Naive thymus-derived CD4-positive, alpha-beta T cell (primary cell): ENCODE results near the gene GOLM1. TPM values are rescaled to one million over a fixed set of nuclear protein-coding genes. Genes with fewer than 3 reads are reported as not detected.

Source experiments
- ATAC-seq: fragments of 150-1000 bp; cut with Tn5 transposase; 2 replicates; pipeline ENCODE4 v1.10.0; 2021; ENCODE audit warnings: mild to moderate bottlenecking, moderate library complexity
- CTCF ChIA-PET: fragments of 350-600 bp; sonication (Branson Sonifier 250); formaldehyde crosslinking; loops from one replicate; lab custom pipeline; 2021; ENCODE audit warnings: antibody characterized with exemption; lab: Charles Lee
- POLR2A ChIA-PET: fragments of 350-600 bp; sonication (Branson Sonifier 250); formaldehyde crosslinking; loops from one replicate; lab custom pipeline; 2021; ENCODE audit warnings: antibody characterized with exemption, inconsistent platforms; lab: Charles Lee
- DNase-seq, 9 donors: peaks; one replicate each; pipeline versions ENCODE4 v3.0.0 to v3.0.0-alpha.2; 2020 to 2022; ENCODE audit warnings: mixed read lengths in 1 of 9
- H3K27ac ChIP-seq: one replicate; pipeline ENCODE4 v1.7.0; 2013; ENCODE audit warnings: mild to moderate bottlenecking, low read depth, low read length, moderate library complexity
- H3K27me3 ChIP-seq, 2 donors: one replicate each; pipeline ENCODE4 v1.7.0; 2013; ENCODE audit warnings: low read length in 2 of 2, mild to moderate bottlenecking in 2 of 2, moderate library complexity in 2 of 2; ENCODE audit not compliant: control insufficient read depth in 2 of 2, insufficient read depth in 2 of 2
- H3K36me3 ChIP-seq, 3 experiments: 1 replicate in 2 of 3; 2 replicates in 1 of 3; pipeline ENCODE4 v1.7.0; 2013; ENCODE audit warnings: low read length in 3 of 3, mild to moderate bottlenecking in 3 of 3, moderate library complexity in 1 of 3; ENCODE audit not compliant: insufficient read depth in 3 of 3, control insufficient read depth in 2 of 3
- H3K4me1 ChIP-seq, 2 donors: one replicate each; pipeline ENCODE4 v1.7.0; 2013; ENCODE audit warnings: low read length in 2 of 2, mild to moderate bottlenecking in 2 of 2, moderate library complexity in 1 of 2; ENCODE audit not compliant: control insufficient read depth in 2 of 2, insufficient read depth in 2 of 2
- H3K4me3 ChIP-seq: 2 replicates; pipeline ENCODE4 v1.7.0; 2013; ENCODE audit warnings: mild to moderate bottlenecking, low read length
- H3K9me3 ChIP-seq, 3 experiments: 1 replicate in 2 of 3; 2 replicates in 1 of 3; pipeline ENCODE4 v1.7.0; 2013; ENCODE audit warnings: low read length in 3 of 3; ENCODE audit not compliant: control insufficient read depth in 2 of 3
- H3K27ac Mint-ChIP-seq, 9 donors: one replicate each; pipeline ENCODE4 v1.8.0; 2020 to 2022; ENCODE audit warnings: mixed read lengths in 9 of 9, mild to moderate bottlenecking in 8 of 9, moderate library complexity in 5 of 9, inconsistent platforms in 2 of 9
- H3K27me3 Mint-ChIP-seq, 5 donors: one replicate each; pipeline ENCODE4 v1.8.0; 2021 to 2022; ENCODE audit warnings: mixed read lengths in 5 of 5, mild to moderate bottlenecking in 1 of 5
- H3K36me3 Mint-ChIP-seq, 5 donors: one replicate each; pipeline ENCODE4 v1.8.0; 2020 to 2022; ENCODE audit warnings: mixed read lengths in 5 of 5, mild to moderate bottlenecking in 3 of 5, inconsistent platforms in 1 of 5
- H3K4me1 Mint-ChIP-seq, 7 donors: one replicate each; pipeline ENCODE4 v1.8.0; 2020 to 2022; ENCODE audit warnings: mixed read lengths in 7 of 7, mild to moderate bottlenecking in 3 of 7, inconsistent platforms in 1 of 7
- H3K4me3 Mint-ChIP-seq, 10 donors: one replicate each; pipeline ENCODE4 v1.8.0; 2020 to 2022; ENCODE audit warnings: mild to moderate bottlenecking in 10 of 10, mixed read lengths in 10 of 10, moderate library complexity in 6 of 10, inconsistent platforms in 2 of 10
- H3K9me3 Mint-ChIP-seq, 11 donors: one replicate each; pipeline ENCODE4 v1.8.0; 2020 to 2022; ENCODE audit warnings: mixed read lengths in 11 of 11, mild to moderate bottlenecking in 4 of 11, inconsistent platforms in 1 of 11, moderate library complexity in 1 of 11
- intact Hi-C, 2 donors: fragments of 100-400 bp; cut with micrococcal nuclease; formaldehyde crosslinking; loops; one replicate each; pipeline ENCODE4 v1.15.1; 2023
- polyA plus RNA-seq, 2 donors: library from polyadenylated mRNA; unstranded; fragments of 300-500 nt; fragmentation: Illumina TruSeq; gene quantifications; one replicate each; pipeline ENCODE4 v1.2.3, GENCODE V29; 2021
- total RNA-seq, 6 experiments: library from RNA in 5 of 6; stranded (reverse) in 5 of 6; gene quantifications; 1 replicate in 5 of 6; 2 replicates in 1 of 6; pipeline ENCODE4 v1.2.3 and lab custom pipeline; 2021 to 2026

The GOLM1 gene
- total and polyA plus RNA-seq, 7 experiments from 2014 or later: 0.13 to 4.3 (median 1.2) TPM; not detected in 1

DNA sequence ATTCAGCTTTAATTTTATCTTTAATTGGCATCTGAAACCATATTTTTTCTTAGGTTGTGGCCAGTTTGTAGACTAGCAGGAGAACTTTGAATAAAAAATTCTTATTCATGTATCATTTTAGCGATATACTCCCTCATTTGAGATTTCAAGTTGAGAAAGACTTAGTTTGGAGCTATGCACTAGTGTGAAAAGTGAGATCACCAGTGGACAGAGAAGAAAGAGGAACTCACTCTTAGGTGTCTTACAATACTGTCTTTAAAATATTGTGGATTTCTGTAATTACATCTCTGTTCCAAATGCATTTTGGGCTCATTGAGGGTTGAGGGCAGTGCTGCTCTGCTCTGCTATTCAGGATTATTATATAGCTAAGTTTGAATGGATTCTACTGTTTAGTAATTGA is 103.8 kb downstream of the GOLM1 start:
- Histone ChIP-seq H3K9me3 (no peaks in the 10 kb centered on the region), H3K4me1 (no peaks in the 10 kb centered on the region), H3K4me3 (no peak overlapping the region), H3K27ac (no peak overlapping the region), H3K27me3 (no peaks in the 10 kb centered on the region), H3K36me3 (peaks cover 0 to 18% (median 4%) of the 10 kb centered on the region in 3 experiments)
- Mint-ChIP-seq H3K9me3 (peaks cover 0 to 3% (median 0%) of the 10 kb centered on the region in 11 donors), H3K27ac (no peak overlapping the region), H3K4me3 (no peak overlapping the region), H3K27me3 (no peaks in the 10 kb centered on the region), H3K4me1 (peaks cover 0 to 15% (median 12%) of the 10 kb centered on the region in 7 donors), H3K36me3 (peaks cover 21 to 68% (median 44%) of the 10 kb centered on the region in 5 donors)
- intact Hi-C loops: no loop called here
- ChIA-PET CTCF (no interaction called here), POLR2A (no interaction called here)
- ATAC-seq: no peak
- no peak for DNase-seq

DNA sequence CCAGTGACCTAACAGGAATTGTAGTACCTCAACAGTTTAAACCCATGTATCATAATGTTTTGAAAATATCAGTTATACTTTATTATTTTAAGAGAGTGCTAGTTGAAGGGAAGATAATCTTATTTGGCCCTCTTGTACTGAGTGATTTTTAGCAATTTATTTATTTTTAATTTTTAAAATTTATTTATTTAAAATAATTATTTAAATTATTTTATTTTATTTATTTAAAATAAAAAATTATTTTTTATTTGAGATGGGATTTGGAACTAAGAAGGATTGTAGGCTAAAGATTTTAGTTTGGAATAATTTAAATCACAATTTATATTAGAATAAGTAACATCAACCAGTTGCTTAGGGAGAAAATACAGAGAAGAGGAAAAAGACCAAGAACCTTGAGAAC is 104.3 kb downstream of the GOLM1 start:
- H3K27me3 ChIP-seq: no peaks in the 10 kb centered on the region
- H3K9me3 ChIP-seq: no peaks in the 10 kb centered on the region
- H3K4me1 Mint-ChIP-seq: peaks cover 0 to 17% (median 9%) of the 10 kb centered on the region in 7 donors
- H3K27ac ChIP-seq: no peak overlapping the region
- H3K4me1 ChIP-seq: no peaks in the 10 kb centered on the region
- H3K9me3 Mint-ChIP-seq: peaks cover 0 to 4% (median 0%) of the 10 kb centered on the region in 11 donors
- intact Hi-C loops: no loop called here
- ATAC-seq (no peak), DNase-seq (no peak)
- no peaks in the 10 kb centered on the region for H3K27me3 Mint-ChIP-seq
- no peak overlapping the region for H3K4me3 Mint-ChIP-seq
- H3K4me3 ChIP-seq: no peak overlapping the region
- H3K36me3 Mint-ChIP-seq: peaks cover 17 to 65% (median 41%) of the 10 kb centered on the region in 5 donors
- H3K36me3 ChIP-seq: peaks cover 0 to 20% (median 4%) of the 10 kb centered on the region in 3 experiments
- no peak overlapping the region for H3K27ac Mint-ChIP-seq
- POLR2A ChIA-PET: no interaction called here
- CTCF ChIA-PET: no interaction called here

DNA sequence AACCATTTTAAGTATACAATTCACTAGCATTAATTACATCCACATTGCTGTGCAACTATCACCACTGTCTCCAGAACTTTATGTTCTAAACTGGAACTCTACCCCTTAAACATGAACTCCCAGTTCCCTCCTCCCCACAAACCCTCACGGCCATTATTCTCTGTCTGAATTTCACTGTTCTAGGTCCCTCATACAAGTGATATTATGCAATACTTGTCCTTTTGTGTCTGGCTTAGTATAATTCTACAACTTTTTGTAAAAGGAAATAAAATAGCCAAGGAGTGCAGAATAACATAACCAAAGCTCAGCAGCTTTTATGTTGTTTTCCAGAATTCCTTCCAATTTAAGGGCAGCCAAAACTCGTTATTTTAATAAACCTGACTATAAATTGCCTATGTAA is 105.2 kb downstream of the GOLM1 start:
- Mint-ChIP-seq H3K27me3 (no peaks in the 10 kb centered on the region), H3K36me3 (peaks cover 16 to 69% (median 46%) of the 10 kb centered on the region in 5 donors), H3K4me3 (no peak overlapping the region), H3K4me1 (peaks cover 0 to 17% (median 9%) of the 10 kb centered on the region in 7 donors), H3K27ac (no peak overlapping the region), H3K9me3 (peaks cover 0 to 4% (median 0%) of the 10 kb centered on the region in 11 donors)
- CTCF ChIA-PET: no interaction called here
- no peak overlapping the region for H3K4me3 ChIP-seq
- no peak overlapping the region for H3K27ac ChIP-seq
- ATAC-seq: no peak
- intact Hi-C loops: no loop called here
- no peaks in the 10 kb centered on the region for H3K4me1 ChIP-seq
- DNase-seq: no peak
- H3K36me3 ChIP-seq: peaks cover 0 to 20% (median 4%) of the 10 kb centered on the region in 3 experiments
- H3K27me3 ChIP-seq: no peaks in the 10 kb centered on the region
- H3K9me3 ChIP-seq: no peaks in the 10 kb centered on the region
- POLR2A ChIA-PET: no interaction called here

DNA sequence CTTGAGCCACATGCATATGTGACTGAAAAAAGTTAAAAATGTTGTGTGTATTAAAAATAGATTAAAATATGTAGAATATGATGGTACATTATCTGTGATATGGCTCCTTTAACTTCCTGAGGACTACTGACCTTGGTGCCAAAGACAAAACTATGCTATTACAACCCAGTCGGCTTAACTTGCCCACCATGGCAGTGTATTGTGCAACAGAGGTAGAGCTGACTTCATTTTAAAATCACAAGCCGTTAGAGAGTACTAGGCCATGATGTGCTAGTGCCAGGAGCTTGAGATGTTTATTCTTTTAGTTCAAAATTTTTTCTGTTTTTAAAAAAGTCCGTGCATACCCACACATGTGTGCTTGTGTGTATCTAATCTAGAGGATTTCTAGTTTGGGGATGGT is 112.1 kb downstream of the GOLM1 start:
- Mint-ChIP-seq H3K4me1 (peaks cover 0 to 10% (median 8%) of the 10 kb centered on the region in 7 donors), H3K4me3 (no peak overlapping the region), H3K9me3 (peaks cover 0 to 7% (median 0%) of the 10 kb centered on the region in 11 donors), H3K27me3 (no peaks in the 10 kb centered on the region), H3K36me3 (peaks cover 34 to 82% (median 67%) of the 10 kb centered on the region in 5 donors), H3K27ac (no peak overlapping the region)
- H3K4me3 ChIP-seq: no peak overlapping the region
- no peak overlapping the region for H3K27ac ChIP-seq
- ChIA-PET POLR2A (no interaction called here), CTCF (no interaction called here)
- intact Hi-C loops: no loop called here
- no peaks in the 10 kb centered on the region for H3K9me3 ChIP-seq
- no peaks in the 10 kb centered on the region for H3K27me3 ChIP-seq
- ATAC-seq (no peak), DNase-seq (no peak)
- peaks cover 0 to 39% (median 4%) of the 10 kb centered on the region in 3 experiments for H3K36me3 ChIP-seq
- H3K4me1 ChIP-seq: no peaks in the 10 kb centered on the region

DNA sequence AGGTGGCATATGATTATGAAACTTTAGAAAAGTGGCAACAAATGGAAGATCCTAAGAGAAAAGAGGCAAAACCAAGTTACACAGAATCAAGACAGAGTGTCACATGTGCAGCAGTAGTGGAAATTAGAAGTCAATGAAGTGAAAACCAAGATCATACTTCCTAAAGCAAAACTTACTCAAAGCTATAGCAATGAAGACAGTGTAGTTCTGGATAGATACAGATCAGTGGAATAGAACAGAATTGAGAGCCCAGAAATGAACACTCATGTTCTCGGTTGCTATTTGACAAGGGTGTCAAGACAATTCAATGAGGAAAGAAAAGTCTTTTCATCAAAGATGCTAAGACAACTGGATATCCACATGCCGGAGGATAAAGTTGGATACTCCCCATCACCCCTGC is 114.9 kb downstream of the GOLM1 start:
- Mint-ChIP-seq H3K4me3 (no peak overlapping the region), H3K9me3 (peaks cover 0 to 5% (median 0%) of the 10 kb centered on the region in 11 donors), H3K36me3 (peaks cover 29 to 89% (median 65%) of the 10 kb centered on the region in 5 donors), H3K27me3 (no peaks in the 10 kb centered on the region), H3K27ac (no peak overlapping the region), H3K4me1 (no peaks in the 10 kb centered on the region)
- intact Hi-C loops: no loop called here
- Histone ChIP-seq H3K27me3 (no peaks in the 10 kb centered on the region), H3K9me3 (no peaks in the 10 kb centered on the region), H3K27ac (no peak overlapping the region), H3K4me3 (no peak overlapping the region), H3K36me3 (peaks cover 0 to 45% (median 13%) of the 10 kb centered on the region in 3 experiments), H3K4me1 (no peaks in the 10 kb centered on the region)
- CTCF ChIA-PET: no interaction called here
- POLR2A ChIA-PET: interaction anchor here (0.7 kb wide), 1 partner anchor 30 kb away, joined by 3 read pairs; no protein-coding TSS in a partner anchor
- DNase-seq (no peak), ATAC-seq (no peak)

DNA sequence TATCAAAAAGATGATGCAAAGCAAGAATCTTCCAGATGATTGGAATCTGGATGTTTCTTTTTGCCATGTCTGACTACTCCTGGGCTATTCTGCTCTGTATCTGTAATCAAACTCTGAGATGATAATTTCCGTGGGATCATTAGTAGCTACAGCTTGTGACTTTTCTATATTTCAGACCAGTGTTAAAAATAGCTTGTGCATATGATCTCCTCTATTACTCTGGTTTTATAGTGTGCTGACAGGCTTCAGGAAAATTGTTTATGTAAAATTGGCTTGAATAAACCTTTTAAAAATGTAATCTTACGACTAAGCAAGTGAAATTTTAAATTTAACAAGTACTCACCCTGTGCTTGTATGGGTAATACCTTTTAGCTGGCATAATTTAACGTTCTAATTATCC is 118.0 kb downstream of the GOLM1 start:
- Histone ChIP-seq H3K36me3 (peaks cover 0 to 62% (median 29%) of the 10 kb centered on the region in 3 experiments), H3K4me1 (no peaks in the 10 kb centered on the region), H3K9me3 (no peaks in the 10 kb centered on the region), H3K27ac (no peak overlapping the region), H3K27me3 (no peaks in the 10 kb centered on the region), H3K4me3 (no peak overlapping the region)
- no peak for DNase-seq
- ChIA-PET CTCF (no interaction called here), POLR2A (no interaction called here)
- Mint-ChIP-seq H3K4me1 (no peaks in the 10 kb centered on the region), H3K36me3 (peaks cover 38 to 92% (median 73%) of the 10 kb centered on the region in 5 donors), H3K9me3 (peaks cover 0 to 5% (median 0%) of the 10 kb centered on the region in 11 donors), H3K27ac (no peak overlapping the region), H3K27me3 (no peaks in the 10 kb centered on the region), H3K4me3 (no peak overlapping the region)
- ATAC-seq: no peak
- intact Hi-C loops: no loop called here

DNA sequence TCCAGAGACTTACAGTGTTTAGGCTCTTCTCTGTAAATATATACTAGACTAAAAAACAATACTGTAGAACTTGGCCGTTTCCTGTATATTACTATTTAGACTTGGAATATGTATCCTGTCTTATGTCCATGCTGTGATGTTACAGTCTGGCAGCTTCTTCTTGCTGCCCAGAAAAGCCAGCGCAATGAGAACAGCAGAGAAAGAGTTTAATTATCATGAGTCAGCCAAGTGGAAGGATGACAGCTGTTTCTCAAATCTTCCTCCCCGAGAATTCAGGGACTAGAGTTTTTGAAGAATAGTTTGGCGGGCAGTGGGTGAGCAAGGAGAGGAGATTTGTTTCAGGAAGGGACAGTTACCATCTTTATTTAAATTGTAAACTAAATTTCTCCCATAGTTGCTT is 120.9 kb downstream of the GOLM1 start:
- intact Hi-C loops: no loop called here
- Histone ChIP-seq H3K4me3 (no peak overlapping the region), H3K4me1 (no peaks in the 10 kb centered on the region), H3K36me3 (peaks cover 0 to 50% (median 30%) of the 10 kb centered on the region in 3 experiments), H3K9me3 (no peaks in the 10 kb centered on the region), H3K27ac (no peak overlapping the region), H3K27me3 (no peaks in the 10 kb centered on the region)
- Mint-ChIP-seq H3K36me3 (peaks cover 20 to 75% (median 55%) of the 10 kb centered on the region in 5 donors), H3K27ac (no peak overlapping the region), H3K9me3 (no peaks in the 10 kb centered on the region), H3K4me1 (no peaks in the 10 kb centered on the region), H3K4me3 (no peak overlapping the region), H3K27me3 (no peaks in the 10 kb centered on the region)
- ChIA-PET POLR2A (no interaction called here), CTCF (no interaction called here)
- ATAC-seq: no peak
- no peak for DNase-seq
